T-cell (primary cell): ENCODE results near the gene PABPC1L. TPM values are rescaled to one million over a fixed set of nuclear protein-coding genes. Genes with fewer than 3 reads are reported as not detected.
A peak's percentile ranks its signal among the peaks of the same experiment; 100 is the strongest.
"Not testable (repeated sequence)": the region's sequence is repeated elsewhere in the genome, so short reads cannot be mapped to it uniquely, and the experiment has no call there.

Experiments
- ATAC-seq, 4 experiments: fragments of 200-7000 bp in 3 of 4; fragments of 150-1000 bp in 1 of 4; cut with Tn5 transposase; replicated peaks in 1 of 4; 1 replicate in 3 of 4; 2 replicates in 1 of 4; pipeline ENCODE4 v1.10.0; 2021; ENCODE audit warnings: moderate library complexity in 3 of 4, mild to moderate bottlenecking in 2 of 4, moderate number of reproducible peaks in 1 of 4
- CTCF ChIA-PET, 2 donors: fragments of 300-600 bp; sonication (Branson Sonifier 250); formaldehyde crosslinking; loops; one replicate each; lab custom pipeline; 2022; ENCODE audit warnings: antibody characterized with exemption in 2 of 2; lab: Charles Lee
- POLR2A ChIA-PET, 2 donors: fragments of 300-600 bp; sonication (Branson Sonifier 250); formaldehyde crosslinking; loops; one replicate each; lab custom pipeline; 2022; ENCODE audit warnings: antibody characterized with exemption in 2 of 2; lab: Charles Lee
- DNase-seq, 35 experiments: peaks; one replicate each; pipeline versions ENCODE4 v3.0.0 to v3.0.0-alpha.2; 2013 to 2023
- H3K27ac ChIP-seq: one replicate; pipeline ENCODE4 v1.5.1; 2013; ENCODE audit warnings: low read length
- H3K27me3 ChIP-seq, 2 experiments: replicated peaks in 1 of 2; 1 replicate in 1 of 2; 2 replicates in 1 of 2; pipeline versions ENCODE4 v1.6.1 to v1.7.0; 2013; ENCODE audit warnings: low read length in 1 of 2, mixed read lengths in 1 of 2; ENCODE audit not compliant: control insufficient read depth in 2 of 2, insufficient read depth in 2 of 2; ENCODE audit errors: extremely low read depth in 1 of 2
- H3K36me3 ChIP-seq, 2 donors: 1 replicate in 1 of 2; 2 replicates in 1 of 2; pipeline versions ENCODE4 v1.6.1 to v1.7.0; 2013; ENCODE audit warnings: low read length in 1 of 2; ENCODE audit not compliant: control insufficient read depth in 2 of 2, insufficient read depth in 1 of 2; ENCODE audit errors: extremely low read depth in 1 of 2
- H3K4me1 ChIP-seq, 2 experiments: 1 replicate in 1 of 2; 2 replicates in 1 of 2; pipeline versions ENCODE4 v1.6.1 to v1.7.0; 2013; ENCODE audit warnings: low read length in 2 of 2, mixed read lengths in 1 of 2; ENCODE audit not compliant: insufficient read depth in 2 of 2, control insufficient read depth in 1 of 2; ENCODE audit errors: extremely low read depth in 1 of 2
- H3K4me3 ChIP-seq, 2 donors: 1 replicate in 1 of 2; 2 replicates in 1 of 2; pipeline versions ENCODE4 v1.5.1 to v1.7.0; 2013; ENCODE audit warnings: mild to moderate bottlenecking in 2 of 2, low read length in 1 of 2, moderate library complexity in 1 of 2; ENCODE audit not compliant: control insufficient read depth in 1 of 2; ENCODE audit errors: extremely low read depth in 1 of 2
- H3K9me3 ChIP-seq: 2 replicates; pipeline ENCODE4 v1.7.0; 2013
- H3K27ac Mint-ChIP-seq, 2 donors: one replicate each; pipeline ENCODE4 v1.8.0; 2020 to 2021; ENCODE audit warnings: mild to moderate bottlenecking in 2 of 2, mixed read lengths in 2 of 2
- H3K27me3 Mint-ChIP-seq, 2 donors: one replicate each; pipeline ENCODE4 v1.8.0; 2021 to 2022; ENCODE audit warnings: mixed read lengths in 2 of 2
- H3K36me3 Mint-ChIP-seq: one replicate; pipeline ENCODE4 v1.8.0; 2021; ENCODE audit warnings: mixed read lengths
- H3K4me1 Mint-ChIP-seq, 3 donors: one replicate each; pipeline ENCODE4 v1.8.0; 2020 to 2022; ENCODE audit warnings: mixed read lengths in 3 of 3, mild to moderate bottlenecking in 1 of 3
- H3K4me3 Mint-ChIP-seq, 3 donors: one replicate each; pipeline ENCODE4 v1.8.0; 2020 to 2022; ENCODE audit warnings: mild to moderate bottlenecking in 3 of 3, mixed read lengths in 3 of 3, moderate library complexity in 3 of 3
- H3K9me3 Mint-ChIP-seq, 3 donors: one replicate each; pipeline ENCODE4 v1.8.0; 2020 to 2022; ENCODE audit warnings: mixed read lengths in 3 of 3
- WGBS: methylation state at CpG from one replicate; pipeline ENCODE4 v1.1.5; 2013; ENCODE audit warnings: missing lambda C conversion rate; ENCODE audit not compliant: insufficient coverage; 5-methylcytosine and 5-hydroxymethylcytosine counted together
- total RNA-seq, 35 experiments: library from RNA in 6 of 35; stranded (reverse) in 6 of 35; fragments of 120-200 nt in 1 of 35; gene quantifications; one replicate each; pipeline versions ENCODE4 v1.2.1 to v1.2.4 and lab custom pipeline; 2013 to 2026

Gene PABPC1L
- total RNA-seq, 5 donors from 2014 or later (not counting 1 experiment from before 2014, with no cell fraction given), result 45.6 to 66.2 (median 58.2) TPM

DNA sequence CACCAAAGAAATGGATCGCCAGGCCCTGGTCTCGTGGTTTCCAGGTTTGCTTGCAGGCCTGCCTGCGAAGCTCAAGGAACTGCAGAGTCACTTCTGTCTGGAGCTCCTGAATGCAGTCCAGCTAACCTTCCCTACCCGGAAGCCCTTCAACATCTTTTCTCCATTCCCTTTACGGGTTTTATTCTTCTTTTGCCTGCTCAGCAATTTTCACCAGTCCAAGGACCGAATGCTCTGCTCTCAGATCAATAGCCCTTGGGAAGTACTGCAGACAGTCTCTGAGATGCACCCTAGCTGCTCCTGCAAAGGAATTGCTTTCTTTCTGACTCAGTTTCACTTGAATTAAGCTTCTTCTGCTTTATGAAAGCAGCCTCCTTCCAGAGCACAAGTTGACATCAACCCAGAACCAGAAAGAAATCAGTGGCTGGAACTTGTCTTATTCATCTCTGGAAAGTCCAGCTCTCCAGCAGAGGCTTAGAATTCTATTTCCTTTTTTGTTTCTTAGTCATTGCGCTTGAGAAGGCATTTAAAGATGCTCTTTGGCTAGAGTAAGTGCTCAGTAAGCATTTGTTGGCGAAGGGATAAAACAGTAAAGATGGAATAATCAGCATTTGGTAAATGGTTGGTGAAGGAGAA lies 43.0 kb upstream of the PABPC1L start:
- ChIA-PET POLR2A (interaction anchor here in 1 of 2 donors (0.5 kb wide), 1 partner anchor 115 kb away, joined by 5 read pairs; no protein-coding TSS in a partner anchor), CTCF (interaction anchor here (0.6 to 1.4 kb wide), 8 partner anchors 21 to 649 kb away, joined by 3 to 5 read pairs (median 3); no protein-coding TSS in a partner anchor)
- peaks cover 0 to 6% of the 10 kb centered on the region in 2 experiments for H3K4me1 ChIP-seq
- Mint-ChIP-seq H3K9me3 (no peaks in the 10 kb centered on the region), H3K4me1 (peaks cover 12 to 19% (median 13%) of the 10 kb centered on the region in 3 donors), H3K27me3 (peaks cover 4% of the 10 kb centered on the region in 2 donors), H3K4me3 (peak overlapping the region; percentile 10 to 68 (median 60)), H3K36me3 (no peaks in the 10 kb centered on the region), H3K27ac (no peak overlapping the region)
- H3K27ac ChIP-seq, result no peak overlapping the region
- DNase-seq (no peak), ATAC-seq (no peak)
- H3K9me3 ChIP-seq, result no peaks in the 10 kb centered on the region
- no peak overlapping the region for H3K4me3 ChIP-seq
- peaks cover 2 to 12% of the 10 kb centered on the region in 2 experiments for H3K27me3 ChIP-seq
- H3K36me3 ChIP-seq, result no peaks in the 10 kb centered on the region
- 58% methylated on average over 7 of the region's 8 CpGs for WGBS

DNA sequence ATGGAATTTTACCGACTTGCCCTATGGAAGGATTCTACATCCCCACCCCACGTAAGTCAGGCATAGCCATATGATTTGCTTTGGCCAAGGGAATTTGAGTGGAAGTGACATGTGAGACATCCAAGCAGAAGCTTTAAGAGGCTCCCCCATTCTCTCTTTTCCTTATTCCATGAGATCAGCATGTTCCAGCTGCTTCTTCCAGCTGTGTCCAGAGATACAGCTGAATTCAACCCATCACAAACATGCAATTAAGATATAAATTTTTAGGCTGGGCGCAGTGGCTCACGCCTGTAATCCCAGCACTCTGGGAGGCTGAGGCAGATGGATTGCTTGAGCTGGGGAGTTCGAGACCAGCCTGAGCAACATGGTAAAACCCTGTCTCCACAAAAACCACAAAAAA lies 40.4 kb upstream of the PABPC1L start:
- Histone ChIP-seq H3K4me3 (no peak overlapping the region), H3K27ac (no peak overlapping the region), H3K27me3 (peaks cover 2 to 12% of the 10 kb centered on the region in 2 experiments), H3K9me3 (no peaks in the 10 kb centered on the region), H3K36me3 (no peaks in the 10 kb centered on the region), H3K4me1 (peaks cover 0 to 6% of the 10 kb centered on the region in 2 experiments)
- WGBS, result no CpG with 5 or more reads among the region's 5 CpGs
- Mint-ChIP-seq H3K4me3 (no peak overlapping the region), H3K4me1 (peaks cover 8 to 11% (median 9%) of the 10 kb centered on the region in 3 donors), H3K27me3 (peaks cover 3 to 4% of the 10 kb centered on the region in 2 donors), H3K9me3 (no peaks in the 10 kb centered on the region), H3K36me3 (no peaks in the 10 kb centered on the region), H3K27ac (no peak overlapping the region)
- ATAC-seq (no peak), DNase-seq (no peak)
- ChIA-PET CTCF (no interaction called here), POLR2A (interaction anchor here in 1 of 2 donors (0.6 kb wide), 1 partner anchor 183 kb away, joined by 3 read pairs; no protein-coding TSS in a partner anchor)

GRCh38 chr20:44882360-44882759 lies 27.5 kb upstream of the PABPC1L start:
- H3K27me3 Mint-ChIP-seq, H3K27me3 ChIP-seq, H3K27ac ChIP-seq, POLR2A ChIA-PET, H3K36me3 Mint-ChIP-seq, ATAC-seq, H3K9me3 ChIP-seq, H3K36me3 ChIP-seq, DNase-seq, H3K9me3 Mint-ChIP-seq, H3K4me3 Mint-ChIP-seq, H3K4me3 ChIP-seq: not testable (repeated sequence)
- Mint-ChIP-seq H3K4me1 (peaks cover 41 to 49% (median 44%) of the 10 kb centered on the region in 3 donors), H3K27ac (peak overlapping the region; percentile 7 to 96)
- H3K4me1 ChIP-seq, result peaks cover 11 to 15% of the 10 kb centered on the region in 2 experiments
- CTCF ChIA-PET, result interaction anchor here in 1 of 2 donors (1.1 kb wide), 1 partner anchor 10 kb away, joined by 3 read pairs; no protein-coding TSS in a partner anchor
- no CpG with 5 or more reads among the region's 4 CpGs for WGBS

DNA sequence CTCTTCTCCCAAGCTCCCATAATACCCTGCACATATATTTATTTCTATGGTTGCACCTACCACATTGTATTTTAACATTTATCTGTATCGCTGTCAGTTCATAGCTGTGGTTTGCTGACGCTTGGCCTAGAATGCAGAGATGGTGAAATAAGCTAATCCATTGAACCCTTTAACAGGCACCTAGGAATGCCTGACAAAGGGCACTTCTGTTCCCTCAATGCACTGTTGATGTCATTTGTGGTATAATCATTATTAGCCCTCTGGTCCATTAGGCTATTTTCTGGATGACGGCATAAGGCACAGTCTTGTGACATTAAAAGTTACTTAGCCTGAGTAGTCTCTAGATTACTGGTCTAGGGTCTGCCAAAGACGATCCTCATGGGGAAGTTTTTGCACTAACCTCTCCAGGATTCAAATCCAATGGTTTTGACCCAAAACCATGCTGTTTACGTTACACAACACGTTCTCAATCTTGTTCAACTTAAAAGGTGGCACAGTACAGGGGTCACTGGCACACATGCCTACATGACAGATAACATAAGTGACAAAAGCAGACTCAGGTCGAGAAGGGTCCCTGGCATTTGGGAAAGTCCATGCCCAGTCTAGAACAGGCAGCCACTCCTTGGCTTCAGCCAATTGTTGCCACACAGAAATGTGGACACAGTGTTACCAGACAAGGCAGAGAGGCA lies 26.5 kb upstream of the PABPC1L start:
- no peaks in the 10 kb centered on the region for H3K9me3 ChIP-seq
- no peaks in the 10 kb centered on the region for H3K27me3 ChIP-seq
- ATAC-seq (no peak), DNase-seq (no peak)
- no peak overlapping the region for H3K4me3 ChIP-seq
- H3K36me3 ChIP-seq, result peaks cover 0 to 2% of the 10 kb centered on the region in 2 donors
- peak overlapping the region; percentile 96 to 98 for H3K27ac Mint-ChIP-seq
- ChIA-PET POLR2A (no interaction called here), CTCF (interaction anchor here in 1 of 2 donors (0.6 kb wide), 1 partner anchor 487 kb away, joined by 5 read pairs; no protein-coding TSS in a partner anchor)
- no peaks in the 10 kb centered on the region for H3K36me3 Mint-ChIP-seq
- WGBS, result 94% methylated on average over 5 of the region's 7 CpGs
- H3K4me3 Mint-ChIP-seq, result peak overlapping the region; percentile 93 to 96 (median 95)
- peaks cover 51 to 58% (median 52%) of the 10 kb centered on the region in 3 donors for H3K4me1 Mint-ChIP-seq
- no peaks in the 10 kb centered on the region for H3K27me3 Mint-ChIP-seq
- no peak overlapping the region for H3K27ac ChIP-seq
- peaks cover 15 to 25% of the 10 kb centered on the region in 2 experiments for H3K4me1 ChIP-seq
- H3K9me3 Mint-ChIP-seq, result no peaks in the 10 kb centered on the region

- Histone ChIP-seq H3K36me3 (peaks cover 0 to 2% of the 10 kb centered on the region in 2 donors), H3K9me3 (no peaks in the 10 kb centered on the region), H3K27ac (peak overlapping the region; percentile 72), H3K27me3 (no peaks in the 10 kb centered on the region), H3K4me1 (peaks cover 16 to 38% of the 10 kb centered on the region in 2 experiments), H3K4me3 (peak overlapping the region; percentile 77 to 82)
- peaks cover 4% of the 10 kb centered on the region for H3K36me3 Mint-ChIP-seq
- H3K4me3 Mint-ChIP-seq, result peak overlapping the region; percentile 93 to 96 (median 95)
- peak overlapping the region; percentile 96 to 98 for H3K27ac Mint-ChIP-seq
- DNase-seq (peak in 1 of 35 experiments; percentile 12), ATAC-seq (peak; percentile 1 to 5 (median 2))
- POLR2A ChIA-PET, result interaction anchor here in 1 of 2 donors (0.6 to 0.7 kb wide), 2 partner anchors 13 to 1373 kb away, joined by 3 to 4 read pairs; no protein-coding TSS in a partner anchor
- H3K4me1 Mint-ChIP-seq, result peaks cover 64 to 67% (median 64%) of the 10 kb centered on the region in 3 donors
- CTCF ChIA-PET, result interaction anchor here in 1 of 2 donors (0.7 to 1.4 kb wide), 4 partner anchors 10 to 1294 kb away, joined by 3 to 4 read pairs (median 4); partner anchors contain the start of genes IFT52 and PABPC1L
- no peaks in the 10 kb centered on the region for H3K9me3 Mint-ChIP-seq
- WGBS, result 2% methylated on average over 10 of the region's 14 CpGs
- H3K27me3 Mint-ChIP-seq, result no peaks in the 10 kb centered on the region
Observed at GRCh38 chr20:44884907-44885391, 24.9 kb upstream of the PABPC1L start.
